ENCODE data around the gene IRX3. TPM values are rescaled to one million over a fixed set of nuclear protein-coding genes. Genes with fewer than 3 reads are reported as not detected.

IRX3 gene
- total and polyA plus RNA-seq, 10 of the 15 experiments (the other 5 are each of a cell fraction or from before 2014, with no cell fraction given) = 0.05 TPM; not detected in 9

GRCh38 chr16:54325616-54326265, 39.2 kb upstream of the IRX3 start:
- Histone ChIP-seq H3K27me3 (replicated peaks in 1 of 2; ENCODE audit: control insufficient read depth in 2 of 2, insufficient read depth in 2 of 2, low read length in 1 of 2) (no peaks in the 10 kb centered on the region), H4K20me1 (ENCODE audit: control insufficient read depth, insufficient read depth) (no peaks in the 10 kb centered on the region), H3K9ac (ENCODE audit: control insufficient read depth, insufficient read depth, low read length) (no peak overlapping the region), H3K9me3 (replicated peaks; ENCODE audit: control insufficient read depth, insufficient read depth, low read length) (no peaks in the 10 kb centered on the region), H3K4me2 (ENCODE audit: control insufficient read depth, insufficient read depth) (no peak overlapping the region), H2AFZ (ENCODE audit: control insufficient read depth, low read depth, low read length) (no peak overlapping the region), H3K36me3 (ENCODE audit: control insufficient read depth in 2 of 2, insufficient read depth in 2 of 2, low read length in 1 of 2) (no peaks in the 10 kb centered on the region), H3K27ac (ENCODE audit: control insufficient read depth, insufficient read depth) (no peak overlapping the region), H3K4me3 (no peak overlapping the region), H3K79me2 (ENCODE audit: control insufficient read depth, insufficient read depth, low read length) (no peaks in the 10 kb centered on the region), H3K4me1 (ENCODE audit: control insufficient read depth, insufficient read depth, low read length) (no peaks in the 10 kb centered on the region)
- in situ Hi-C loops (cut with MboI) = no loop called here
- ChIA-PET RAD21 (ENCODE audit: unreplicated experiment) (no interaction called here), SMC1A (ENCODE audit: uncharacterized antibody, unreplicated experiment) (interaction anchor here (0.9 kb wide), 1 partner anchor 17 kb away, joined by 3 read pairs; no protein-coding TSS in a partner anchor), CTCF (no interaction called here), POLR2A (no interaction called here)
- ATAC-seq (no peak), DNase-seq (ENCODE audit: low read depth, low spot score) (no peak), FAIRE-seq (no peak)
- no TSS peak for BruUV-seq (replicated peaks)
- 5% methylated on average over 5 of the region's 5 CpGs for WGBS (ENCODE audit: insufficient coverage, insufficient replicate concordance, low lambda C conversion rate, missing lambda C conversion rate)
- TF ChIP-seq EZH2 (IDR thresholded peaks at IDR 0.05; ENCODE audit: borderline replicate concordance, control insufficient read depth, low read depth, low read length) (no peak), ELK1 (IDR thresholded peaks at IDR 0.05; ENCODE audit: low read depth, low read length) (no peak), EED (IDR thresholded peaks at IDR 0.05; ENCODE audit: low read depth) (no peak), REST (IDR thresholded peaks at IDR 0.05; ENCODE audit: low read depth, low read length) (no peak), BHLHE40 (IDR thresholded peaks at IDR 0.05; ENCODE audit: borderline replicate concordance in 1 of 2, low read depth in 2 of 2, low read length in 1 of 2) (no peak)
- intact Hi-C loops (cut with micrococcal nuclease; ENCODE audit: unreplicated experiment) = no loop called here

Measured in GM12878 (cell line).